Urinary bladder (tissue), 4 donors: ENCODE results near the gene NOS1AP. TPM values are rescaled to one million over a fixed set of nuclear protein-coding genes. Genes with fewer than 3 reads are reported as not detected.

Experiments
- DNase-seq: peaks from one replicate; pipeline ENCODE4 v3.0.0-alpha.2; 2015; ENCODE audit errors: extremely low spot score
- H3K27ac ChIP-seq: one replicate; pipeline ENCODE4 v1.5.1; 2013; ENCODE audit warnings: low read depth, mild to moderate bottlenecking, moderate library complexity
- H3K36me3 ChIP-seq: one replicate; pipeline ENCODE4 v1.6.1; 2013; ENCODE audit warnings: mild to moderate bottlenecking, moderate library complexity; ENCODE audit not compliant: insufficient read depth
- H3K4me1 ChIP-seq: one replicate; pipeline ENCODE4 v1.6.1; 2013; ENCODE audit warnings: mild to moderate bottlenecking, moderate library complexity; ENCODE audit not compliant: insufficient read depth
- H3K4me3 ChIP-seq: one replicate; pipeline ENCODE4 v1.5.1; 2013; ENCODE audit warnings: low read depth, low read length
- WGBS: extraction: QIAGEN DNeasy Blood & Tissue Kit; methylation state at CpG from one replicate; pipeline ENCODE4 v1.1.7; 2013; 5-methylcytosine and 5-hydroxymethylcytosine counted together
- polyA plus RNA-seq: library from polyadenylated mRNA; stranded (reverse); fragments of 200-250 nt; gene quantifications from one replicate; pipeline ENCODE4 v1.2.3, GENCODE V29; 2013
- total RNA-seq: library from RNA; depleted of rRNA; stranded (reverse); fragments of >200 nt; gene quantifications from one replicate; pipeline ENCODE4 v1.2.3, GENCODE V29; 2014
- donor health status: healthy with polysubstance abuse.
- donor health status: healthy.

The NOS1AP gene
- total and polyA plus RNA-seq, 2 donors, result 0.92 to 2.0 TPM

- H3K27ac ChIP-seq, result no peak overlapping the region
- H3K4me3 ChIP-seq, result no peak overlapping the region
- no peak for DNase-seq
- WGBS, result 82% methylated on average over 1 of the region's 1 CpG
- H3K36me3 ChIP-seq, result no peaks in the 10 kb centered on the region
- H3K4me1 ChIP-seq, result no peaks in the 10 kb centered on the region
Measured at GRCh38 chr1:162370161-162370560, 300.7 kb downstream of the NOS1AP start.

DNA sequence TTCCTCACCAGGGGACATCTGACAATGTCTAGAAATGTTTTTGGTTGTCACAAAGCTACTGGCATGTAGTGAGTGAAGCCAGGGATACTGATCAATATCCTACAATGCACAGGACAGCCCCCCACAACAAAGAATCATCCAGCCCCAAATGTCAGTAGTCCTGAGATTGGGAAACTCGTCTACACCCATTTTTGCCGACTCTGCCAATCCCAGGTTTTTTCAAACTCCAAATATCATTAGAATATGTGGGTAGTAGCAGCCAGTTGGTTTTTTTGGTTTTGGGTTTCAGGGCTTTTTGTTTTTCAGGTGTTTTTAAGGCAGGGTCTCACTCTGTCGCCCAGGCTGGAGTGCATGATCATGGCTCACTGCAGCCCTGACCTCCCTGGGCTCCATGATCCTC lies 301.2 kb downstream of the NOS1AP start:
- Histone ChIP-seq H3K36me3 (no peaks in the 10 kb centered on the region), H3K4me1 (no peaks in the 10 kb centered on the region), H3K4me3 (no peak overlapping the region), H3K27ac (no peak overlapping the region)
- 99% methylated on average over 3 of the region's 3 CpGs for WGBS
- DNase-seq, result no peak

- WGBS, result 92% methylated on average over 6 of the region's 6 CpGs
- Histone ChIP-seq H3K4me1 (no peaks in the 10 kb centered on the region), H3K4me3 (no peak overlapping the region), H3K36me3 (no peaks in the 10 kb centered on the region), H3K27ac (no peak overlapping the region)
- DNase-seq, result no peak
Measured at GRCh38 chr1:162371611-162372010, 302.1 kb downstream of the NOS1AP start.

DNA sequence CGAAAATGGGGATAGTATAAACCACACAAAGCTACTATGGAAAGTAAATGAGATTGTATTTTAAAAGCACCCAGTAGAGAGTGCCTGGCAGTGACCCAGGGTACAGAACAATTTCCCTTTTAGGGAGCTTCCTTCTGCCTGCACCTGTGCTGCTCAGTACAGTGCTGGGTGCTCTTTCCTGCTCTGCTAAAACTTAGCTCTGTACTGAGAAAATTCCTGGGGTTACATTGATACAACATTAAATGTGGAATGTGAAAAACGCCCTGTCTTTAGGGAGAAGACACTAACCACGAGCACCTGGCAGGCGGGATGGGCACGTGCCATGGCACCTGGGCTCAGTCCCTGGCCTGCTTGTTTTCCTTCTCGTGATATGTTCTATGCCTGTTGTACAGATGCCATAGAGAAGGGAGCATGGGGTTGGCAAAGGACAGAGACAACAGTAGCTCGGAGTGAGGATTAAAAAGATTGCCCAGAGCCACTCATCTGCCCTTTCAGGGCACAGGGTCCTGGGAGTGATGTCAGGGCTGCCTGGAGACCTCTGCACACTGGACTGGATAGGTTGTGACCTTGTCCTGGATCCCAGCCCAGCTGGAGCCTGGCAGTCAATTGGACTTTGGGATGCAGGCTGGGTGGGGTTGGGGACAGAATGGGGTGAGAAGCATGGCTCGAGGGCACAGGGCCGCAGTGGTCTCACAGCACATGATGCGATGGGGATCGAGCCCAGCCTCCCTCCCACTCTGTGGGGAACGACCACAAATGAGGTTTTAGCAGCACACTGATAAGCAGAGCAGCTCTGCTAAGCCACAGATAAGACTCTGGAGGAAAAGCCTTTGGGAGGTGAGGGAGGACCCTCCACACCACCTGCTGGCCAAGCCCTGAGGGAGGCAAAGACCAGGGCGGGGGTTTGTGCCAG lies 302.9 kb downstream of the NOS1AP start:
- WGBS, result 68% methylated on average over 13 of the region's 13 CpGs
- Histone ChIP-seq H3K27ac (no peak overlapping the region), H3K4me3 (no peak overlapping the region), H3K36me3 (no peaks in the 10 kb centered on the region), H3K4me1 (no peaks in the 10 kb centered on the region)
- DNase-seq, result no peak

DNA sequence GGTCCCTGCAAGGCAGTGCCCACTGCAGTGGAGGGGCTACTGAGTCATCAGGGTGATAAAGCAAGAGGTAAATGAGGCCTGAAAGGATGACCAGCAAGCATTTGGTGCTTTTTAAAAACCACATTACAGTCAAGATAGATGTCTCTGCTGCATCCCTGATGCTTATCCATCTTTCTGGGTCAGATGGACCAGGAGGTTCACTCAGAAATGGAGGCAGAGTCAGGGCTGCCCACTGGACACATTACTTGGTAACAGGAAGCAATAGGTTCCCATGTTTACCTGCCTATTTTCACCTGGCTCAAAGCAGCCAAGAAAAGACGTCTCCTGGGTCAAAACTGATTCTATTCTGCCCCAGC lies 303.6 kb downstream of the NOS1AP start:
- no peak for DNase-seq
- H3K4me3 ChIP-seq, result no peak overlapping the region
- no peaks in the 10 kb centered on the region for H3K36me3 ChIP-seq
- no peaks in the 10 kb centered on the region for H3K4me1 ChIP-seq
- H3K27ac ChIP-seq, result no peak overlapping the region
- 81% methylated on average over 1 of the region's 1 CpG for WGBS

DNA sequence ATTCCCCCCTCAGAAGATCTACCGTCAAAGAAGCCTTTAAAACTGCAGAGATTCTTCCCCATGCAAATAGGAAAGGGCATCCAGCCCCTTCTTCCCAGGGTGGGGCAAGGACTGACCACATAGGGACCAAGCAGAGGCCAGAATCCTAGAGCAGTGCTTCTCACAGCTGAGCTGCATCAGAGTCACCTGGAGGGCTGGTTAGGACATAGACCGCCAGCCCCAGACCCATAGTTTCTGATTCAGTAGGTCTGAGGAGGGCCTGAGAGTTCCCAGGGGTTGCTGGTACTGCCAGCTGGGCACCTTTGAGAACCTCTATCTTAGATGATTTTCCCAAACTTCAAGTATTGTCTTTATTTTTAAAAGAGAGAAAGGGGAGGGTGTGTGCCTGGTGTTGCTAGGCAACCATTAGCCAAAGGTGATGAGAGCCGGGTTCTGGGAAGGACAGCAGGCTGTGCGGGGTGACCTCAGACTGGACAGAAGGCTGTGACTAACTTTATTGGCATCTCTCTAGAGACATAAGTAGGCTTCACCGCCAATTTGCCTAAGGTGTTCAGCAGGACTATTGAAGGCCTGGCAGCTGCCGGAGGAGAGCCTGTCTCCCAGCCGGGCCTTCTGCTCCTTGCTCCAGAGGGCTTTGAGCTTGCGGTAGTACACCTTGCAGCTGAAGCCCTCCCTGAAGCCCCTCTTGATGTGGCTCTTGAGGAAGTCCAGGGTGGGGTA lies 304.2 kb downstream of the NOS1AP start:
- 90% methylated on average over 8 of the region's 8 CpGs for WGBS
- Histone ChIP-seq H3K36me3 (no peaks in the 10 kb centered on the region), H3K27ac (no peak overlapping the region), H3K4me3 (no peak overlapping the region), H3K4me1 (no peaks in the 10 kb centered on the region)
- DNase-seq, result no peak

- Histone ChIP-seq H3K4me1 (no peaks in the 10 kb centered on the region), H3K4me3 (no peak overlapping the region), H3K27ac (no peak overlapping the region), H3K36me3 (no peaks in the 10 kb centered on the region)
- no peak for DNase-seq
- 88% methylated on average over 9 of the region's 9 CpGs for WGBS
Measured at GRCh38 chr1:162374406-162374805, 304.9 kb downstream of the NOS1AP start.

DNA sequence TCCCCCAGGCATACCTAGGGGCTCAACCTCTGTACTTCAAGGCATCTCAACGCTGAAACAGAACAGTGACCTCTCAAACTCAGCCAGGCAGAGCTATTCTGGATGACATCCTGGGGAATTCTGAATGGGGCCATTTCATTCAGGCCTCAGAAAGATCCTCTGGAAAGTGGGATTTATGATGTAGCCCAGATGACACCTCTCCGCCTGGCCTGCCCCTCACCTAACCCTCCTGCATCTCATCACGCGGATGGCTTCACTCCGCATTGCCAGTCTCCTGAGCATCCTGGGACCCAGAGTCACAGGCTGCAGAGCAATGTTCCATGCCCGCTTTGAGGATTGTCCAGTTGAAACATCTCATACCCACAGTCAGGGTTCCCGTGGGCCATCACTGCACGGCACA lies 306.0 kb downstream of the NOS1AP start:
- Histone ChIP-seq H3K4me1 (no peaks in the 10 kb centered on the region), H3K27ac (no peak overlapping the region), H3K36me3 (no peaks in the 10 kb centered on the region), H3K4me3 (no peak overlapping the region)
- WGBS, result 86% methylated on average over 8 of the region's 8 CpGs
- DNase-seq, result no peak

GRCh38 chr1:162376691-162377090 lies 307.2 kb downstream of the NOS1AP start, which contains the start of gene SPATA46:
Gene SPATA46 (minus strand): TSS chr1:162376854. CDS start chr1:162376790, 64 bp downstream.
- no peaks in the 10 kb centered on the region for H3K4me1 ChIP-seq
- H3K36me3 ChIP-seq, result no peaks in the 10 kb centered on the region
- H3K4me3 ChIP-seq, result no peak within 1 kb of the TSS
- H3K27ac ChIP-seq, result no peak within 1 kb of the TSS
- 93% methylated on average over 5 of the region's 5 CpGs for WGBS
- no peak for DNase-seq

GRCh38 chr1:162380061-162380846 lies 310.8 kb downstream of the NOS1AP start:
- Histone ChIP-seq H3K27ac (no peak overlapping the region), H3K36me3 (no peaks in the 10 kb centered on the region), H3K4me3 (no peak overlapping the region), H3K4me1 (no peaks in the 10 kb centered on the region)
- 93% methylated on average over 6 of the region's 6 CpGs for WGBS
- no peak for DNase-seq

DNA sequence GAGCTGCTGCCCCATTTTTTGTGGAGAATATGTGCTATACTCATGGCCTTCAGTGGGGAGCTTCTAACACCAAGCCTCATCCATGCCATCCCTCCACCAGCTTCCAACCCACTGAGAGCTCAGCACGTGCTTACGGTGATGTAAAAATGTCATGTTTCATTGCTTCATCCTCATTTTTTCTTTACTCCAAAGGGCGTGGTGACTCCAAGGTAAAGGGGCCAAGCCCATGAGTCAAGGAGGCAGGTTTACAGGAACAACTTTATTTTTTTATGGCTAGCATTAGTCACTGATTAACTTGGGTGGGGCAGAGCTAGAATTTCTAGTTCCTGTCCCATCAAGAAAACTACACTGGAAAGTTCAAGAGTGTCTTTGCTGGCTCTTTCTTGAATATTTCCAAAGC lies 311.9 kb downstream of the NOS1AP start, which contains the start of gene C1orf226:
C1orf226 (plus strand) TSS at position 346 of the 400 bp plus-strand sequence. CDS start 174 bp downstream, outside the sequence.
- Histone ChIP-seq H3K36me3 (no peaks in the 10 kb centered on the region), H3K4me3 (no peak within 1 kb of the TSS), H3K4me1 (no peaks in the 10 kb centered on the region), H3K27ac (peak within 1 kb of the TSS; percentile 60)
- peak; percentile 62 for DNase-seq
- 77% methylated on average over 3 of the region's 3 CpGs for WGBS

GRCh38 chr1:162381941-162382750 lies 312.7 kb downstream of the NOS1AP start:
- WGBS, result 91% methylated on average over 13 of the region's 13 CpGs
- Histone ChIP-seq H3K36me3 (no peaks in the 10 kb centered on the region), H3K4me1 (no peaks in the 10 kb centered on the region), H3K27ac (peak overlapping the region; percentile 60), H3K4me3 (no peak overlapping the region)
- no peak for DNase-seq

DNA sequence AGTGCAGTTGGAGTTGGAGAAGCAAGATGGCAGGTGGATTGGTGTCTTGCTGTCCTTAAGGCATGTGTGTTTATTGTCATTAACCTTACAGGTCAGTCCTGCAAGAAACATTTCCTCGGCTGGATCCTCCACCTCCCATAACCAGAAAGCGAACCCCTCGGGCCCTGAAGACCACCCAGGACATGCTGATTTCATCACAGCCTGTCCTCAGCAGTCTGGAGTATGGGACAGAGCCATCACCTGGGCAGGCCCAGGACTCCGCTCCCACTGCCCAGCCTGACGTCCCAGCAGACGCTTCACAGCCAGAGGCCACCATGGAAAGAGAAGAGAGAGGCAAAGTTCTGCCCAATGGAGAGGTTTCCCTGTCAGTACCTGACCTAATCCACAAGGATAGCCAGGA lies 313.6 kb downstream of the NOS1AP start:
- no peak for DNase-seq
- no peaks in the 10 kb centered on the region for H3K36me3 ChIP-seq
- WGBS, result 93% methylated on average over 6 of the region's 6 CpGs
- H3K4me3 ChIP-seq, result no peak overlapping the region
- no peaks in the 10 kb centered on the region for H3K4me1 ChIP-seq
- H3K27ac ChIP-seq, result no peak overlapping the region
